GM19238 (cell line): ENCODE measurements around the gene POLE3.
"Not testable (repeated sequence)": the region's sequence is repeated elsewhere in the genome, so short reads cannot be mapped to it uniquely, and the experiment has no call there.

Experiments
- DNase-seq: peaks from one replicate; pipeline ENCODE4 v3.0.0; 2011; ENCODE audit warnings: low spot score; ENCODE audit not compliant: insufficient read length

POLE3 gene

DNA sequence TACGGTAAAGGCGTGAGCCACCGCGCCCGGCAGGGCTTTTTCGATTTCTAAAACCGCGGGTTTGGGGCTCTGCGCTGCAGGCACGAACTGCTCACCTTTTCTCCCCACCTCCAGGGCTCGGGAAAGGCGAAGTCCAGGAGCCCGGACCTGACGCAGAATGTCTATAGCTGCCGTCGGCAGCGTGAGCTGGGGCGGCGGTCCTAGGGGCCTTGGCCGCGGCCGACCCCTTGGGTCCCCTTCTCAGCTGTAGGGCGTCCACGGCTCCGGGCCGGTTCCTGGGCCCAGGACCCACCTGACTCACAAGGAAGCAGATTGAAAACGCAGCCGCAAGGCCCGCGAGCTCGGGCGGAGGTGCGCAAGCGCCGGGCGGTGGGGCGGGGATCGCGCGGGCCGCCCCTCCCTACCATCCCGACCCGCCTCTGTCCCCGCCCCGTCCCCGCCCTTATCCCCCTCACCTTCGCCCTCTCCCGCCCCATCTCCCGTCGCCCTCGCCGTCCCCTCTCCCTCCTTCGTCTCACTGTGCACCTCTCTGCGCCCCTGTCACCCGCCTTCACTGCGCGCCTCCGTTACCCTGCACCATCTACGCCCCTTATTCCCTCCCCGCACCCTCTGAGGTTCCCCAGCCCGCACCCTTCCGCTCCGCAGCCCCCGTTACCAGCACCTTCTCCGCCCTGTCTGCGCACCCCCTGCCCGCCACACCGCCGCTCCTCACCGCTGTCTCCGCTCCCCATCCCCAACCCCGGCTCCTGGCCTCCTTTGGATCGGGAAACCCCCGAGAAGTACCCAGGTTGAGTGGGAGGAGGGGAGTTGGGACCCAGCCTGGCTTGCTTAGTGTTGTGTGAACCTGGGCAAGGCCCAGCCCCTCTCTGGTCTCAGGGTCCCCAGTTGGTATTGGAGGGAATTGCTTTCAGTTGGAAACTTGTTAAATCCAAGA is 33.6 kb downstream of the POLE3 start, which contains the start of gene HDHD3:
Gene HDHD3, minus strand, starts transcription at position 353 of the 934 bp plus-strand sequence. CDS start 2,632 bp downstream, outside the sequence.
- peak; percentile 71 for DNase-seq

DNA sequence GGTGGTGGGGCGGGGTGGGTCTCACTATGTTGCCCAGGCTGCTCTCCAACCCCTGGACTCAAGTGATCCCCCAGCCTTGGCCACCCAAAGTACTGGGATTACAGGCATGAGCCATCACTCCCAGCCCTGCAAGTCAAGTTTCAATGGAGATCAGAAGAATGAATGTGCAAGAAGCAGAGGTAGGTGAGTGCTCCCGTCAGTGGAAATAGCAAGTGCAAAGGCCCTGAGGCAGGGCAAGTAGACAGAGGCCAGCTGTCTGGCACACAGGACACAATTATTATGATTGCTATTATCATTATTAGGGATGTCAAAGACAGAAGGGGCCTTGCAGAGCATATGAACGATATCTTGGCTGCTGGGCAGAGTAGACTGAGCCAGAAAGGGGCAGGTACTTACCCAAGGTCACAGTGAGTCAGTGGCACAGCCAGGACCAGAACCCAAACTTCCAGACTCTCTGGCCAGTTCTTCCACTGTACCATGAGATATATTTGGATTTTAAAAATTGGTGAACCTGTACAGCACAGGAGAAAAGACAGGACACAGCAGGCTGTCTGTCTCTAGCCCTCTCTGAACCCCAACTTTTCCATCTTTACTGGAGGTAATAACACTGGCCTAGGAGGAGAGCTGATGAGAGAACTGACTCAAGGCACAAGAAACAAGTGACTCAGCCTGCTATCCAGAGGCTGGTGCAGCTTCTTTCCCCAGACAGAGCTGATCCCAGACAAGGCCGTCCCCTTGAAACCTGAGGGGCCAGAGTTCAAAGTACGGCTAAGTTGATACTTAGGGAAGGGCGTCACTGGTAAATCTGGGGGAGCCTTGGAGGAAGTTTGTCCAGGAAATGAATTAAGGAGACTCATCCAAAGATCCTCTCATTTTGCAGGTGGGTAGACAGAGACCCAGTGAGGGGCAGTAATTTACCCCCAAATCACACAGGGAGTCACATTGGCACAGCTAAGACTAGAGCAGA is 35.1 kb downstream of the POLE3 start:
- DNase-seq: no peak

DNA sequence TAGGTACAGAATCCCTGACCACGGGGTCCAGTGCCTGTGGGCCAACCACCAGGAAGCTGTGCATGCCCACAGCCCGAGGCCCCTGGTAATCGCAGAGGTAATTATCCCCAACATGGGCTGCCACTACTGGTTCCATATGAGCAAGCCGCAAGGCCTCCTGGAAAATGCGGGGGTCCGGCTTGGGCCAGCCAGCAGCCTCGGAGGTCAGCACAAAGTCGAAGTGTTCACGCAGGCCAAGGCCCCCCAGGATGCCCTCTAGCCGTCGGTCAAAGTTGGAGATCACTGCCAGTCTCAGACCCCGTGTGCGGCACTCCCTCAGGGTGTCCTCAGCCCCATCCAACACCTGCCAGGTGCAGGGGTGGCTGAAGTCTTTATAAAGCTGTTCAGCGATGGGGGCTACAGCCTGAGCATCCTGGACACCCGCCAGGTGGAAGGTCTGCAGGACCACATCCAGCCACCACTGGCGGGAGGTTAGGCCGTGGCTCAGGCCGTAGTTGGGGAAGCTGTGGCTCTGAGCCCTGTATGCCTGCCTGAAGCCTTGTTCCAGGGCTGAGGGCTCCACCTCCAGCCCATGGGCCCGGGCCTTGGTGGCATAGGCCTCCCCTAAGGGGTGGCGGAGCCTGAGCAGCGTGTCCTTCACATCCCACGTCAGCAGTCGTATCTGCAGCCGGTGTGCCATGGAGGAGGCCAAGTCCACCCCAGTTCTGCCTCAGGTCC is 36.6 kb downstream of the POLE3 start:
- DNase-seq: no peak

DNA sequence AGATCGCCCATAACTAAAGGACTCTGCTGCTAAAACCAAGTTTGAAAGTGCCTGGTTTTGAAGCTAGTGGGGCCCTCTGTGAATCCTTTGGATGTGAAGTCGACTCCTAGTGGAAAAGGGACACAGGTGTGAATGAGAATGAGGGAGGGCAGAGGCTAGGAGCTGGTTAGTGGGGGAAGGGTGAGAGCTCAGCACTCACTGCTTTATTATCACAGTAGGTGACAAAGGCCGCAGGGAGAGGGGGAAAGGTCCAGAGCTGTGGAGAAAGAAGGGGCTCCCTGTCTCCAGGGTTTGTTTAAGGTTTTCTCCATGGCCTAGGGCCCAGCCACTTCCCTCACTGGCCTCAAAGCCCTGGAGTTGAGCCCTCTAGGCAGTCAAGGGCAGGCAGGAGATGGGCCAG is 37.2 kb downstream of the POLE3 start:
- no peak for DNase-seq

DNA sequence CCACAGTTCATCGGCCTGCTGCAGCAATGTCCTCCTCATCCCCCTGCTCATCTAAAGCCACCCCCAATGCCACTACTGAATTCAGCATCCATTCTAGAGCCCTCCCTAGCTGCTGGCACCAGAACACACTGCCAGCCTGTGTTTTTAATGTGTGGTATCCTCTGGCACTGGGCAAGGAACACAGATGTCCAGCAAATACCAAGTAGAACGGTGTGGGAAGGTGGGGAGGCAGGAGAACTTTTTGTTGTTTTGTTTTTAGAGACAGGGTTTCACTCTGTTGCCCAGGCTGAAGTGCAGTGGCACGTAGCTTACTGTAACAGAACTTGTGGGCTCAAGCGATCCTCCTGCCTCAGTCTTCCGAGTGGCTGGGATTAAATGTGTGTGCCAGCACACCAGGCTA is 38.4 kb downstream of the POLE3 start:
- DNase-seq: no peak

DNA sequence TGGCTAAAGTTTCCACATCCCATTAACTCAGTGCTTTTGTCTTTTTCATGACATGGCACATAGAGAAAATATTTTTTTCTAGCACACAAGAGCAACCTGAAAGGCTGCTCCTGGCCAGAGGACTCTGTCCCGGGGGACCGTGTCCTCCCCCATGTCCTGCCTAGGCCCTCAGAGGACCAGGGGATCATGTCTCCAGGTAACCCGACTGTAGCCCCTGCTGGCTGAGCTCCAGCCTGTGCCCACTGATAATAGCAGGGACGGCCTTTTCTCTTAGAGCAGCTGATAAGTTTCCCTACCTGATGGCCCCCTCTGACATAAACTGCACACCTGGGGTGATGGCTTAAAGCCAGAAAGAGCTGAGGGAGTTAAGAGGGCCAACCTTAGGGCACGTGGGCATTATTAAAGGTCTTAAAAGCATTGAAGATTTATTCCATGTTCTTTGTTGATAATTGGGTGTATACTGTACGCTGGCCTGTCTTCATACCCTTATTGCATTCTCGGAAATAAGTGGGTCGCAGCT is 39.6 kb downstream of the POLE3 start:
- no peak for DNase-seq

DNA sequence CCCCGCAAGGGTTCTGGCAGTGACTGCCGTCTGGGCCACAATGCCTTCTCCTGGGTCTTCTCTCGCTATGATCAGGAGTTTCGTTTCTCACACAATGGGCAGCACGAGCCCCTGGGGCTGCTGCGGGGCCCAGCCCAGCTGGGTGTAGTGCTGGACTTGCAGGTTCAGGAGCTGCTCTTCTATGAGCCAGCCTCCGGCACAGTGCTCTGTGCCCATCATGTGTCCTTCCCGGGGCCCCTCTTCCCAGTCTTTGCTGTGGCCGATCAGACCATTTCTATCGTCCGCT is 40.7 kb downstream of the POLE3 start:
- DNase-seq: no peak

DNA sequence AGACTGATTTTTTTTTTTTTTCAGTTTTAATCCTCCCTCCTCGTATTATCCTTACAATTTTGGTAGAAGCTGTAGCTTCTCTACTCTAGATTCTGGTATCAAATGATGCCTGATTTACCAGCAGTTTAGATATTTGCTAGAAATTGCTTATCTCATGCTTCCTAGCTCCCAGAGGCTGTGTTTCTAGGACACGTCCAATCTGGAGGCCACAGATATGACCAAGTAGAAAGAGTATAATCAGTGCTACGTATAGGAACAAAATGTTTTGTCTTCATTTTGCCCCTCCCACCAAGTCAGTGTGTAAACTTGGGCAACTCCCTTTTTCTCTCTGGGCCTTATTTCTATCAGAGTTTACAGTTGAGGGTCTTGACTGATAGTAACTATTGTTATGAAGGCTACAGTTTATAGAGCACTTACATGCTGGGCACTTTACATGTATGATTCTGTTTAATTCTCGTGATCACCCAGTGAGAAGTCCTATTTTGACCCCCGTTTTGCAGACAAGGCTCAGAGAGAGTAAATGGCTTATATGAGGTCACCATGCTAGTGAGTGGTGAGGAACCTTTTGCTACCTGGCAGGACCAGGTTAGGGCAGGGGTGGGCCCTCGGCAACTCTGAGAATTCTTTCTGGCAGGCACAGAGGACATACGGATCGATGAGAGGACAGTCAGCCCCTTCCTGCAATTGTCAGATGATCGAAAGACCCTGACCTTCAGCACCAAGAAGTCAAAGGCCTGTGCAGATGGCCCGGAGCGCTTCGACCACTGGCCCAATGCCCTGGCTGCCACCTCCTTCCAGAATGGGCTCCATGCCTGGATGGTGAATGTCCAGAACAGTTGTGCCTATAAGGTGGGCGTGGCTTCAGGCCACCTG is 41.3 kb downstream of the POLE3 start:
- no peak for DNase-seq

DNA sequence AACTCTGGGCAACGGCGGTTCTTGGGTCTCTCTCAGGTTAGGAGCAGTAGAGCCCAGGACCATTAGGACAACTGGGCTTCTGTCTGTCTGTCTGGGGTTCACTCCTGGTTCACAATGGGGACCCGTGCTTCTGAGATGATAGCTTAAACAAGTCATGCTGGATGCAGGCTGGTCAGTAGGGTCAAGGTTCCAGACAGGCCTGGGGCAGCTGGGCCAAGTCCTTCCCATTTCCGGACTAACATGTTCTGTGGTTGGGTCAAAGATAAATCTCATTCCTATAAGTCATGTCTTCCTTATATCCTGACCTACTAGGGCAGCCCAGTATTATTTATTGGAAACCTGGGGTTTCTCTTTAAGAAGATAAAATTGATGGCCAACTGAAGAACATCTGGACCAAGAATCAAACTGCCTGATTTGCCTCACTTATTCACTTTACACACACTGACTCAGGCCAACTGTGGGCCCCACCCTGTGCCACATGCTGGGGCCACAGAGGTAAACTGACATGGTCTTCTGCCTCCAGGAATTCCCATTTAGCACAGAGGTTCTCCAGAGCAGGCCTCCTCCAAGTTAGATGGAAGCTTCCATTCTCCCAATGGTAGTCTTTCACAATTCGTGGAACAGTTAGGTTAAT is 42.0 kb downstream of the POLE3 start:
- DNase-seq: no peak

DNA sequence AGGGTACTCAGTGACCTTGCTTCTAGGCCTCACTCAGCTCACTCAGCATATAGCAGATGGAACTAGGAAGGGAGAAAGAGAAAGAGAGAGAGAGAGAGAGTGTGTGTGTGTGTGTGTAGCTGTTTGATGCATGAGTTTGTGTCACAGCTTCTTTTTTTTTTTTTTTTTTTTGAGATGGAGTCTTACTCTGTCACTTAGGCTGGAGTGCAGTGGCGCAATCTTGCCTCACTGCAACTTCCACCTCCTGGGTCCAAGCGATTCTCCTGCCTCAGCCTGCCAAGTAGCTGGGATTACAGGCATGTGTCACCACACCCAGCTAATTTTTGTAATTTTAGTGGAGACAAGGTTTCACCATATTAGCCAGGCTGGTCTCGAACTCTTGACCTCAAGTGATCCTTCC is 44.8 kb downstream of the POLE3 start:
- DNase-seq: not testable (repeated sequence)

DNA sequence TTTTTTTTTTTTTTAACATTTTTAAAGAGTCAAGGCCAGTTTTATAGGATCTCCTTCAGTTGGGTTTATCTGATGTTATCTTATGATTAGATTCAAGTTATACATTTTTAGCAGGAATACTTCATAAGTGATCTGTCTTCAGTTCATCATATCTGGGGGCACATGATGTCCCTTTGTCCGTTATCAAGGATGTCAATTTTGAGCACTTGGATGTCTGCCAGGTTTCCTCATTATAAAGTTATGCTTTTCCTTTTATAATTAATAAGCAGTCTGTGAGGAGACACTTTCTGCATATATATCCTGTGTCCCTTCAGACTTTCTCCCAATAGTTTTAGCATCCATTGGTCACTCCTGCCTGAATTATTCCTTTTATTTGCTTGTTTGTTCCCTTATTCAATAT is 45.5 kb downstream of the POLE3 start:
- DNase-seq: no peak

DNA sequence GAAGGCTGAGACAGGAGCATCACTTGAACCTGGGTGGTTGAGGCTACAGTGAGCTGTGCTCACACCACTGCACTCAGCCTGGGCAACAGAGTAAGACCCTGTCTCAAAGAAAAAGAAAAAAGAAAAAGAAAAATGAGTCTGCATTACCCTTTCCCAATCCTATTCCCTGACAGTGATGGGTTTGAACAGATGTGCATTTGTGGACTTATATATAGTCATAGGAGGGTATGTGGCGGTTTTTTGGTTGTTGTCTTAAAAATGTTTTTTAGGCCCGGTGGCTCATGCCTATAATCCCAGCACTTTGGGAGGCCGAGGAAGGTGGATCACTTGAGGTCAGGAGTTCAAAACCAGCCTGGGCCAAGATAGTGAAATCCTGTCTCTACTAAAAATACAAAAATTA is 47.1 kb downstream of the POLE3 start:
- DNase-seq: no peak

DNA sequence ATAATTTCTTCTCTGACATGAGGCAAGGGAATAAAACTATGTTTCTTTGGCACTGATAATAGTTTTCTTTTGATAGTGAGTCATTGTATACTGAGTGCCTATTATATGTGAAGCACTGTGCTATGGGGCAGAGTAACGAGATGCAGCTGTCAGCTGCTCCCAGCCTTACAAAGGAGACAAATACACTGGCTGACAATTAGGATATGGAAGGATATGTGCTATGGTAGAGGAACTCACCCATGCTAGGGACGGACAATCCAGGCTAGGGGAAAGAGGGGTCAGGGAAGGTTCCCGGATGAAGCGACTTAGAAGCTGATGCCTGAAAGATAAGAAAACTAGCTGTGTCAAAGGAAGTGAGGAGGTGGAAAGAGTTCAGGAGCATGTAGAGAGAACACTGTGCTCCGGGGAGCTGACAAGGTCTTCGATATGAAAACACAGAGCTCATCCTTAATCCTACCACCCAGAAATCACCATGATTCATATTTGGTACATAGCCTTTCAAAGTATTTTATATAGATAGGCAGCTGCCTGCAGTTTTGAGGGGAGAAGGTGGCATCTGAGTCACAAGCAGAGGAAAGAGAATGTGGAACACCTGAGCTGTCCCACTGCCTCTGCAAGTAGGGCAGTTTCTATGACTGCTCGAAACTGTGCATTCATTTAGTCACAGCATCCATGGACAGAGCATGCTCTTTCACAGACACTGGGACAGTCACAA is 49.0 kb downstream of the POLE3 start:
- no peak for DNase-seq

DNA sequence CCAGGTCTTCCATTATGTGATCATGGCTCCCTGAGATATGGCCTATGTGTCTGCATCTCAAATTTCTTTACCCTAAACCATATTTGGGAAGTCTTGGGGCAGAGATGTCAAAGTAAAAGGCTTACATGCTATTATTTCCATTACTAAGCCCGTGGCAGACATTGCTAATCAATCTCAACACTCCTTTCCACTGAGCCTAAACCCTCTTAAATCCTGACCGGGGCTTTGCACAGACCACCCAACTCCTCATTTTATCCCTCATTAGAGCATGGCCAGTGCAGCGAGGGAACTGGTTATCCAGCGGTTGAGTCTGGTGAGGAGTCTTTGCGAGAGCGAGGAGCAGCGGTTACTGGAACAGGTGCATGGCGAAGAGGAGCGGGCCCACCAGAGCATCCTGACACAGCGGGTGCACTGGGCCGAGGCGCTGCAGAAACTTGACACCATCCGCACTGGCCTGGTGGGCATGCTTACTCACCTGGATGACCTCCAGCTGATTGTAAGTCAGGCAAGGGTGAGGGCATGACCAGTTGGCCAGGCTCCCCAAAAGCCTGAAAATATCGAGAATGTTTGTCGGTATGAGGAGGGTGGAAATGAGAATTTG is 50.1 kb downstream of the POLE3 start:
- no peak for DNase-seq

DNA sequence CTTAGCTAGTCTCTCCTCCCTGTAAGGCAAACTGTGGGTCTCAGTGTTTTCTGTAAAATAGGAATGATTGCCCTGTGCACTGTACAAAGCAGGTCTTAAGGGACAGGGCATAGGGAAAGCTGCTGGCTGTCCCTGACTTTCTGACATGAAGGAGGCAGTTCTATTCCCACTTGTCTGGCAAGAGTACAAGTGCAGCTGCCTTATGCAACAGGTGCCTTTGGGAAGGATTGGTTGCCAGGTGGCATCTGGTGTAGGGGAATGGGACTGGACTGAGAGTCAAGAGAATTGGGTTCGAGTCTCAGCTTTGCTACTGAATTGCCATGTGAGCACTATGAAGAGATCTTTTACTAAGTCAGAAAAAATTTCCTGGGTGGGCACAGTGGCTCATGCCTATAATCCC is 51.1 kb downstream of the POLE3 start:
- DNase-seq: no peak
